Astrocyte (in vitro differentiated cells and primary cell): ENCODE results near the gene SCN8A. TPM values are rescaled to one million over a fixed set of nuclear protein-coding genes. Genes with fewer than 3 reads are reported as not detected.

ENCODE experiments used
- DNase-seq: peaks from one replicate; pipeline ENCODE4 v3.0.0-alpha.2; 2010; ENCODE audit warnings: low read depth
- FAIRE-seq: peaks from 2 replicates; lab custom pipeline; 2011; peaks lifted over from hg19 to GRCh38; lab: Jason Lieb, UNC
- H2AFZ ChIP-seq: 2 replicates; pipeline ENCODE4 v1.6.0; 2012; ENCODE audit warnings: low read depth, low read length, inconsistent platforms
- H3K27ac ChIP-seq: 2 replicates; pipeline ENCODE4 v1.5.1; 2011; ENCODE audit warnings: low read depth, low read length, inconsistent platforms
- H3K27me3 ChIP-seq: 2 replicates; pipeline ENCODE4 v1.6.0; 2011; ENCODE audit warnings: low read length, inconsistent platforms; ENCODE audit not compliant: insufficient read depth
- H3K36me3 ChIP-seq: 2 replicates; pipeline ENCODE4 v1.5.1; 2011; ENCODE audit warnings: low read length, inconsistent platforms; ENCODE audit not compliant: insufficient read depth
- H3K4me1 ChIP-seq: 2 replicates; pipeline ENCODE4 v1.5.1; 2011; ENCODE audit warnings: low read length, inconsistent platforms; ENCODE audit not compliant: insufficient read depth
- H3K4me2 ChIP-seq: 2 replicates; pipeline ENCODE4 v1.6.0; 2012; ENCODE audit warnings: low read length, inconsistent platforms
- H3K4me3 ChIP-seq: 2 replicates; pipeline ENCODE4 v1.5.1; 2011; ENCODE audit warnings: low read depth, mild to moderate bottlenecking, low read length, inconsistent platforms; ENCODE audit not compliant: insufficient read depth
- H3K79me2 ChIP-seq: 2 replicates; pipeline ENCODE4 v1.6.0; 2012; ENCODE audit warnings: mild to moderate bottlenecking, low read length, inconsistent platforms; ENCODE audit not compliant: insufficient read depth
- H3K9ac ChIP-seq: 2 replicates; pipeline ENCODE4 v1.6.0; 2012; ENCODE audit warnings: mild to moderate bottlenecking, low read length, inconsistent platforms
- H3K9me3 ChIP-seq: 2 replicates; pipeline ENCODE4 v1.5.1; 2012; ENCODE audit warnings: low read depth, mild to moderate bottlenecking, low read length, inconsistent platforms; ENCODE audit not compliant: insufficient read depth
- H4K20me1 ChIP-seq: 2 replicates; pipeline ENCODE4 v1.6.0; 2012; ENCODE audit warnings: low read length, inconsistent platforms; ENCODE audit not compliant: insufficient read depth
- H3K27ac Mint-ChIP-seq: one replicate; pipeline ENCODE4 v1.8.0; 2021; ENCODE audit warnings: mild to moderate bottlenecking, mixed read lengths; ENCODE audit not compliant: unreplicated experiment
- H3K27me3 Mint-ChIP-seq: one replicate; pipeline ENCODE4 v1.8.0; 2021; ENCODE audit warnings: low read depth, mixed read lengths; ENCODE audit not compliant: unreplicated experiment
- H3K36me3 Mint-ChIP-seq: one replicate; pipeline ENCODE4 v1.8.0; 2021; ENCODE audit warnings: low read depth, mixed read lengths; ENCODE audit not compliant: unreplicated experiment
- H3K4me1 Mint-ChIP-seq: one replicate; pipeline ENCODE4 v1.8.0; 2021; ENCODE audit warnings: low read depth, mixed read lengths; ENCODE audit not compliant: unreplicated experiment
- H3K4me3 Mint-ChIP-seq: one replicate; pipeline ENCODE4 v1.8.0; 2021; ENCODE audit warnings: mild to moderate bottlenecking, moderate library complexity, mixed read lengths; ENCODE audit not compliant: unreplicated experiment
- H3K9me3 Mint-ChIP-seq: one replicate; pipeline ENCODE4 v1.8.0; 2021; ENCODE audit warnings: mild to moderate bottlenecking, mixed read lengths; ENCODE audit not compliant: unreplicated experiment
- EZH2 ChIP-seq: IDR thresholded peaks from 2 replicates; pipeline ENCODE4 v1.6.1; 2012; ENCODE audit warnings: mild to moderate bottlenecking, low read length, inconsistent platforms; ENCODE audit not compliant: insufficient read depth
- total RNA-seq: library from RNA; stranded (reverse); gene quantifications from 2 replicates; pipeline ENCODE4 v1.2.1, GENCODE V29; 2021
- TF ChIP-seq, protein P1 (sequence below): IDR thresholded peaks from 2 replicates; pipeline ENCODE4 v1.5.1; 2011; ENCODE audit warnings: low read depth, mild to moderate bottlenecking, inconsistent platforms, low read length, moderate library complexity; ENCODE audit not compliant: insufficient read depth

SCN8A gene
- total RNA-seq, 1 donor from 2014 or later = 6.5 TPM

DNA sequence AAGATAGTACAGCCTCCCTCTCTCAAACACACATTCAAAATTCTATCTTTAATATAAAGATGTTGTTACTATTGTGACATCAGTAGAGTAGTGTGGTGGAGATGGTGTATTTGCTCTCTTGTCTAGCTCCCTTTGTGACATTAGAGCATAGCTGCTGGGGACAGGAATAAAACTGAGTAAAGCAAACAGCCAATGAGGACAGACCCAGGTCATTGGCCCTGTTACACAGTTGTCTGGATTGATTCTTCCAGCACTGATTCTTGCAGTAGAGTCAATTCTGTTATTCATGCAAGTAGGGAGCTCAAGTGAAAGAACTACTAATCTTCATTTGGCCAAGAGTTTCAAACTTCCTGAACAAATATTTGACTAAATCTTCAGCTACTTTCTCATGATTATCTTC, 72.4 kb downstream of the SCN8A start:
- H3K27ac ChIP-seq = no peak overlapping the region
- H3K4me2 ChIP-seq = no peak overlapping the region
- no peak overlapping the region for H3K4me3 Mint-ChIP-seq
- H3K27me3 Mint-ChIP-seq = peaks cover 4% of the 10 kb centered on the region
- H3K4me1 ChIP-seq = no peaks in the 10 kb centered on the region
- TF ChIP-seq, protein P1, sequence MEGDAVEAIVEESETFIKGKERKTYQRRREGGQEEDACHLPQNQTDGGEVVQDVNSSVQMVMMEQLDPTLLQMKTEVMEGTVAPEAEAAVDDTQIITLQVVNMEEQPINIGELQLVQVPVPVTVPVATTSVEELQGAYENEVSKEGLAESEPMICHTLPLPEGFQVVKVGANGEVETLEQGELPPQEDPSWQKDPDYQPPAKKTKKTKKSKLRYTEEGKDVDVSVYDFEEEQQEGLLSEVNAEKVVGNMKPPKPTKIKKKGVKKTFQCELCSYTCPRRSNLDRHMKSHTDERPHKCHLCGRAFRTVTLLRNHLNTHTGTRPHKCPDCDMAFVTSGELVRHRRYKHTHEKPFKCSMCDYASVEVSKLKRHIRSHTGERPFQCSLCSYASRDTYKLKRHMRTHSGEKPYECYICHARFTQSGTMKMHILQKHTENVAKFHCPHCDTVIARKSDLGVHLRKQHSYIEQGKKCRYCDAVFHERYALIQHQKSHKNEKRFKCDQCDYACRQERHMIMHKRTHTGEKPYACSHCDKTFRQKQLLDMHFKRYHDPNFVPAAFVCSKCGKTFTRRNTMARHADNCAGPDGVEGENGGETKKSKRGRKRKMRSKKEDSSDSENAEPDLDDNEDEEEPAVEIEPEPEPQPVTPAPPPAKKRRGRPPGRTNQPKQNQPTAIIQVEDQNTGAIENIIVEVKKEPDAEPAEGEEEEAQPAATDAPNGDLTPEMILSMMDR = no peak
- TF ChIP-seq EZH2 = no peak
- H3K9me3 ChIP-seq = no peaks in the 10 kb centered on the region
- no peak for FAIRE-seq
- H4K20me1 ChIP-seq = peaks cover 32% of the 10 kb centered on the region
- no peaks in the 10 kb centered on the region for H3K4me1 Mint-ChIP-seq
- DNase-seq = no peak
- H3K36me3 Mint-ChIP-seq = peaks cover 4% of the 10 kb centered on the region
- H2AFZ ChIP-seq = no peak overlapping the region
- peaks cover 3% of the 10 kb centered on the region for H3K27me3 ChIP-seq
- no peaks in the 10 kb centered on the region for H3K36me3 ChIP-seq
- H3K9ac ChIP-seq = no peak overlapping the region
- H3K9me3 Mint-ChIP-seq = peaks cover 2% of the 10 kb centered on the region
- no peak overlapping the region for H3K4me3 ChIP-seq
- no peak overlapping the region for H3K27ac Mint-ChIP-seq
- H3K79me2 ChIP-seq = peaks cover 3% of the 10 kb centered on the region

DNA sequence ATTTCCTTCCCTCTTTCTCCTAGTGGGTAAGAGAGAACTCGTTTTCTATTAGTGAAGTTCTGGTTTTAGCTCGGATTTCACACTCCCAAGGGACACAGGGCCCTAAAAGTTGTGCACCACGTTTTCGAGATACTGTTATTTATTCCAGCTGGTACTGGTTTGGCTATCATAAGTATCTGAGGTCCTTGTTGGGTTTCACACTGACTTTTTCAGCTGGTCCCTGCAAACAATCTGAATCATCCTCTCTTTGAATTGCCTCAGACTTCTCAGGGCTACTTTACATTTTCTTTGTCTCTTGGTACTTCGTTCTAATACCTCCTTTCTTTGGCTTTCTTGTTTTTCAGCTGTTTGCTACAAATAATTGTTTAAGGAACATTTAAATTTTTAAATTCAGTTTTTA, 75.7 kb downstream of the SCN8A start:
- H3K4me1 ChIP-seq = no peaks in the 10 kb centered on the region
- peaks cover 4% of the 10 kb centered on the region for H3K36me3 Mint-ChIP-seq
- H3K9me3 Mint-ChIP-seq = no peaks in the 10 kb centered on the region
- H3K4me2 ChIP-seq = no peak overlapping the region
- H3K27me3 Mint-ChIP-seq = no peaks in the 10 kb centered on the region
- H2AFZ ChIP-seq = no peak overlapping the region
- H3K79me2 ChIP-seq = no peaks in the 10 kb centered on the region
- H3K9me3 ChIP-seq = no peaks in the 10 kb centered on the region
- H3K4me1 Mint-ChIP-seq = peaks cover 3% of the 10 kb centered on the region
- H3K4me3 ChIP-seq = no peak overlapping the region
- H3K4me3 Mint-ChIP-seq = no peak overlapping the region
- FAIRE-seq = no peak
- no peak for TF ChIP-seq EZH2
- TF ChIP-seq, protein P1 = no peak
- no peak overlapping the region for H3K27ac Mint-ChIP-seq
- DNase-seq = no peak
- no peaks in the 10 kb centered on the region for H3K27me3 ChIP-seq
- no peak overlapping the region for H3K27ac ChIP-seq
- H3K36me3 ChIP-seq = no peaks in the 10 kb centered on the region
- peaks cover 13% of the 10 kb centered on the region for H4K20me1 ChIP-seq
- H3K9ac ChIP-seq = no peak overlapping the region

DNA sequence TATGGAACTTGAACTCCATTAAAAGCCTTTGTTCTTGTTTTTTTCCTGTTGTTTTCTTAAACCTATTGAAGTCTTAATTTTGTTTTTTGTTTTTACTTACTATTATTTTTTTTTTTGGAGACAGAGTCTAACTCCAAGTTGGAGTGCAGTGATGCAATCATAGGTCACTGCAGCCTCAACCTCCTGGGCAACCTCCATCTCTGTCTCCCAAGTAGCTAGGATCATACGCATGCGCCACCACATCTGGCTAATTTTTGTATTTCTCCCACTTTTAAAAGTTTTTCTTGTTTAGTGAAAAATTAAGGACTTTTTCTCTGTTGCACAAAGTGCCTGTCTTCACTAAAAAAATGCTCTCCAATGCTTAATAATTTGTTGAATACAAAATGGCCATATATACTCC, 76.2 kb downstream of the SCN8A start:
- no peaks in the 10 kb centered on the region for H3K9me3 Mint-ChIP-seq
- no peak for FAIRE-seq
- H3K27me3 Mint-ChIP-seq = no peaks in the 10 kb centered on the region

More for the DNA sequence above, 76.2 kb downstream of the SCN8A start:
- TF ChIP-seq, protein P1 = no peak
- no peak for TF ChIP-seq EZH2
- Histone ChIP-seq H3K27me3 (no peaks in the 10 kb centered on the region), H3K4me3 (no peak overlapping the region), H3K9ac (no peak overlapping the region), H3K79me2 (no peaks in the 10 kb centered on the region), H3K9me3 (no peaks in the 10 kb centered on the region), H3K4me1 (no peaks in the 10 kb centered on the region), H2AFZ (no peak overlapping the region), H3K4me2 (no peak overlapping the region), H3K27ac (no peak overlapping the region), H4K20me1 (peaks cover 7% of the 10 kb centered on the region), H3K36me3 (no peaks in the 10 kb centered on the region)
- DNase-seq = no peak
- Mint-ChIP-seq H3K4me3 (no peak overlapping the region), H3K4me1 (peaks cover 6% of the 10 kb centered on the region), H3K36me3 (peaks cover 4% of the 10 kb centered on the region), H3K27ac (no peak overlapping the region)
